Uterus (tissue), 4 donors: ENCODE measurements around the gene EYA3. TPM values are rescaled to one million over a fixed set of nuclear protein-coding genes. Genes with fewer than 3 reads are reported as not detected.

Experiments used
- DNase-seq, 2 donors: peaks; one replicate each; pipeline ENCODE4 v3.0.0-alpha.2; 2019 to 2020
- H3K27ac ChIP-seq, 2 donors: fragments of 200-600 bp; sonication (generic); 1 replicate in 1 of 2; 2 replicates in 1 of 2; pipeline ENCODE4 v1.5.1; 2016 to 2018
- H3K27me3 ChIP-seq, 2 donors: fragments of 200-600 bp; sonication (generic); one replicate each; pipeline ENCODE4 v1.5.1; 2018 to 2019; ENCODE audit warnings: control low read depth in 1 of 2
- H3K36me3 ChIP-seq, 2 donors: fragments of 200-600 bp; sonication (generic); one replicate each; pipeline ENCODE4 v1.5.1; 2019; ENCODE audit warnings: control low read depth in 1 of 2
- H3K4me1 ChIP-seq, 2 donors: fragments of 200-600 bp; sonication (generic); one replicate each; pipeline ENCODE4 v1.5.1; 2018 to 2019; ENCODE audit warnings: control low read depth in 1 of 2
- H3K4me3 ChIP-seq, 2 donors: fragments of 200-600 bp; sonication (generic); 1 replicate in 1 of 2; 2 replicates in 1 of 2; pipeline ENCODE4 v1.5.1; 2018 to 2019; ENCODE audit warnings: mild to moderate bottlenecking in 1 of 2
- H3K9me3 ChIP-seq, 2 donors: fragments of 200-600 bp; sonication (generic); one replicate each; pipeline ENCODE4 v1.5.1; 2019; ENCODE audit warnings: control low read depth in 1 of 2
- POLR2A ChIP-seq, 2 donors: fragments of 450-650 bp; IDR thresholded peaks; one replicate each; pipeline ENCODE4 v1.6.1; 2016; ENCODE audit warnings: antibody characterized with exemption in 2 of 2, mild to moderate bottlenecking in 1 of 2, moderate library complexity in 1 of 2
- intact Hi-C: fragments of 100-400 bp; cut with DNase I; formaldehyde crosslinking; loops from one replicate; pipeline ENCODE4 v1.15.1; 2023; ENCODE audit warnings: low total_unique reads
- total RNA-seq, 4 donors: library from RNA; depleted of rRNA in 3 of 4; stranded (reverse); fragments of >200 nt in 3 of 4; gene quantifications; one replicate each; pipeline versions ENCODE4 v1.1.0 to v1.2.4, GENCODE V29; 2014 to 2023
- TF ChIP-seq, protein P1 (sequence below), 4 experiments: fragments of 200-600 bp in 2 of 4; fragments of 450-650 bp in 2 of 4; sonication (generic) in 2 of 4; IDR thresholded peaks; one replicate each; pipeline ENCODE4 v1.5.1; 2016 to 2019; ENCODE audit warnings: antibody characterized with exemption in 4 of 4, mild to moderate bottlenecking in 2 of 4, moderate library complexity in 1 of 4
- donor health status: DM: yes; HTN: yes; CAD: no.

EYA3 gene
- total RNA-seq, 4 donors from 2014 or later: 7.2 to 30.4 (median 13.1) TPM

DNA sequence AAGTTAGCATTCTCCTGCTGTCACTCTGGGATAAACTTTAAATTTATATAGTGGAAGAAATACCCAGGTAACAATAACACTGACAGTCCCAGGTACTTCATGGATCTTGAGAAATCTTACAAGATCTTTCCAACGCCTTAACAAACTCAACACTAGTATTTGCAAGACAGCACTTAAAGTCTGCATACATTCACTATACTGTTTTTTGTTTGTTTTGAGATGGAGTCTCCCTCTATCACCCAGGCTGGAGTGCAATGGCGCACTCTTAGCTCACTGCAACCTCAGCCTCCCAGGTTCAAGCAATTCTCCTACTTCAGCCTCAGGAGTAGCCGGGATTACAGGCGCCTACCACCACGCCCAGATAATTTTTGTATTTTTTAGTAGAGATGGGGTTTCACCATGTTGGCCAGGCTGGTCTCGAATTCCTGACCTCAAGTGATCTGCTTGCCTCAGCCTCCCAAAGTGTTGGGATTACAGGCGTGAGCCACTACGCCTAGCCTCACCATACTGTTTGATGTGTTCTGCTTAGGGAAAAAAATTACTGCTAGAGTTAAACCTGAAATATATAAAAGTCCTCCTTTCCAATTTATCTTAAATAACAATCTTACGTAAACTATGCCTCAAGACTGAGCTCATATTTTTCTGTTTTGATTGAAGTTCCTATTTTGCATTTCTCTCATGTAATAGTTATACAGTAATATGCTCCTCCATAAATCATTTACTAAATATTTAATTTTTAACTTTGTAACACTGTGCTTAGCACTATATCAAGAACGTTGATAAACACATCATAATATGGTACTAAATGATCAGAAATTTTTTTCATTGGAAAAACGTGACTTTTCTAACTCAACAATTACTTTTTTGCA is 17.5 kb downstream of the EYA3 start:
- Histone ChIP-seq H3K36me3 (no peaks in the 10 kb centered on the region), H3K27me3 (no peaks in the 10 kb centered on the region), H3K27ac (no peak overlapping the region), H3K4me1 (peaks cover 0 to 11% of the 10 kb centered on the region in 2 donors), H3K9me3 (no peaks in the 10 kb centered on the region), H3K4me3 (no peak overlapping the region)
- DNase-seq: no peak
- TF ChIP-seq POLR2A (IDR thresholded peaks at IDR 0.05): no peak
- TF ChIP-seq, protein P1, sequence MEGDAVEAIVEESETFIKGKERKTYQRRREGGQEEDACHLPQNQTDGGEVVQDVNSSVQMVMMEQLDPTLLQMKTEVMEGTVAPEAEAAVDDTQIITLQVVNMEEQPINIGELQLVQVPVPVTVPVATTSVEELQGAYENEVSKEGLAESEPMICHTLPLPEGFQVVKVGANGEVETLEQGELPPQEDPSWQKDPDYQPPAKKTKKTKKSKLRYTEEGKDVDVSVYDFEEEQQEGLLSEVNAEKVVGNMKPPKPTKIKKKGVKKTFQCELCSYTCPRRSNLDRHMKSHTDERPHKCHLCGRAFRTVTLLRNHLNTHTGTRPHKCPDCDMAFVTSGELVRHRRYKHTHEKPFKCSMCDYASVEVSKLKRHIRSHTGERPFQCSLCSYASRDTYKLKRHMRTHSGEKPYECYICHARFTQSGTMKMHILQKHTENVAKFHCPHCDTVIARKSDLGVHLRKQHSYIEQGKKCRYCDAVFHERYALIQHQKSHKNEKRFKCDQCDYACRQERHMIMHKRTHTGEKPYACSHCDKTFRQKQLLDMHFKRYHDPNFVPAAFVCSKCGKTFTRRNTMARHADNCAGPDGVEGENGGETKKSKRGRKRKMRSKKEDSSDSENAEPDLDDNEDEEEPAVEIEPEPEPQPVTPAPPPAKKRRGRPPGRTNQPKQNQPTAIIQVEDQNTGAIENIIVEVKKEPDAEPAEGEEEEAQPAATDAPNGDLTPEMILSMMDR (IDR thresholded peaks at IDR 0.05): no peak
- intact Hi-C loops: no loop called here

DNA sequence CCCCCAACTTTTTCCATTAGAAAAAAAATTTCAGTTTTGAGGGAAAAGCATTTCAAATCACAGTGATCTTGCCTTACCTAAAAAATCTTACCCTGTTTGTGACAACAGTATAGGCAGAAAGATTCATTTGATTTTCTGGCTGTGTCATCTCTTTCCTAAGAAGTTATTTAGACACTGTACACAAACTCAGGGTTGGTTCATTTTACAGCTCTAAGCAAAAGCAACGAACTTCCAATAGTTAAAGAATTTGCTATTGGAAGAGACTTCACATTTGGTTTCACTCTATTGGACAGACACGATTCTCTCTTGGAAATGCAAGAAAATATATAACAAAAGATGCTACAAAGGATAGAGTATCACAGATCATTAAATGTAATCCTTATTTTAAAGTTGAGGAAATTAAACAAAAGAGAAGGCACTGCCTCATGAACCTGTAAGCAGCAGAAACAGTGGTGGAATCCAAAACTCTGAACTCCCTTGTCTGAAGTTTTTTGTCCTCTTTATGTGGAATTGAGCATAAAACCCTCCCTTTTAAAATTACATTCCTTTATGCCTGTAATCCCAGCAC is 20.8 kb downstream of the EYA3 start:
- Histone ChIP-seq H3K27ac (no peak overlapping the region), H3K4me3 (no peak overlapping the region), H3K27me3 (no peaks in the 10 kb centered on the region), H3K9me3 (no peaks in the 10 kb centered on the region), H3K36me3 (no peaks in the 10 kb centered on the region), H3K4me1 (peaks cover 0 to 11% of the 10 kb centered on the region in 2 donors)
- intact Hi-C loops: no loop called here
- TF ChIP-seq, protein P1 (IDR thresholded peaks at IDR 0.05): no peak
- no peak for TF ChIP-seq POLR2A (IDR thresholded peaks at IDR 0.05)
- no peak for DNase-seq

DNA sequence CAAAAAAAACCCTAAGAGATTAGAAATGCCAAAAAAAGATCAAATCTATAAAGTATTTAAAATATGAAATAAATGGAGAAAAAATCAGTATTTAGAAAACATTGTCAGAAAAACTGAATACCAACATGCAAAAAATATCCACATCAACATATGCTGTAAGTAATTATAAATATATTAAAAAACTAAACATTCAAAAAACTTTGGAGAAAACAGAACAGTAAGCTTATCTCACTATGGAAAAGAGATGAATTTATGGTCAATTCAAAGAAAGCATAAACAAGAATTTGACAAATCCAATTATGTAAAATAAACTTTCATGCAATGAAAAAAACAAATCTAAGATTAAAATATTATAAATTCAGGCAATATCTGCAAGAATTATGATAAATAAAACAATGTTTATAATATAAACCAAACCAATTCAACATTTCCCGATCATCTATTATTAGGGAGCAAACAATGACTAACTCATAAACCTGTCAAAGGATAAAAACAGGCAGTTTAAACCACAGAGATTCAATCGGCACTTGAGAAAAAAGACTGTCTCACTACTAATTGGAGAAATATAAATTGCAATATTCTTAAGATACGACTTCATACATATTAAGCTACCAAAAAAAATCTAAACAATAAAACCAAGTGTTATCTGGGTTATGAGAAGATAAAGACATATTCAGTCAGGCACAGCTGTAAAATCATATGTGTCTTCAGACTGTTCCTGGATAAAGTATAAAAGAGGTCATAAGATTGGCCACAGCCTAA is 21.8 kb downstream of the EYA3 start:
- intact Hi-C loops: no loop called here
- no peak overlapping the region for H3K4me3 ChIP-seq
- no peak overlapping the region for H3K27ac ChIP-seq
- H3K4me1 ChIP-seq: peaks cover 0 to 11% of the 10 kb centered on the region in 2 donors
- no peaks in the 10 kb centered on the region for H3K36me3 ChIP-seq
- H3K9me3 ChIP-seq: no peaks in the 10 kb centered on the region
- DNase-seq: no peak
- H3K27me3 ChIP-seq: no peaks in the 10 kb centered on the region
- TF ChIP-seq POLR2A (IDR thresholded peaks at IDR 0.05): no peak
- TF ChIP-seq, protein P1 (IDR thresholded peaks at IDR 0.05): no peak

DNA sequence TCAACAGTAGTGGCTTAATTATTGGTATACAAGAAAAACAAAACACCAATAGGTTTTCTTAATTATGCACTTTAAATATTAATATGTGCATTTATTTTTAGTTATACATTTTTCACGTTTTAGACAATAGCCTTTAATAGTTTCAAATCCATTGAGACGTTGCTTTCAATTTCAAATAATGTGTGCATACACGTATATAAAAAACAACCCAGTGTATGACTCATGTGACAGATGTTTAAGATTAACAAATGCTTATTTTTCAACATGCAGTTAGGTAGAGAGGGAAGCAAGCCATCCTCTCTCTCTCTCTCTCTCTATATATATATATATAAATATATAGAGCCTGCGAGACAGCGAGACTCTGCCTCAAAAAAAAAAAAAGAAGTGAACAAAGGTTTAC is 24.3 kb downstream of the EYA3 start:
- peaks cover 0 to 11% of the 10 kb centered on the region in 2 donors for H3K4me1 ChIP-seq
- H3K36me3 ChIP-seq: no peaks in the 10 kb centered on the region
- no peak for DNase-seq
- no peak for TF ChIP-seq POLR2A (IDR thresholded peaks at IDR 0.05)
- TF ChIP-seq, protein P1 (IDR thresholded peaks at IDR 0.05): no peak
- no peak overlapping the region for H3K27ac ChIP-seq
- H3K4me3 ChIP-seq: no peak overlapping the region
- intact Hi-C loops: no loop called here
- no peaks in the 10 kb centered on the region for H3K27me3 ChIP-seq
- no peaks in the 10 kb centered on the region for H3K9me3 ChIP-seq
